HEK293 (cell line): ENCODE data around the gene STYXL1.
"Not testable (repeated sequence)": the region's sequence is repeated elsewhere in the genome, so short reads cannot be mapped to it uniquely, and the experiment has no call there.

Source experiments
- CTCF ChIA-PET: fragments of 350-600 bp; formaldehyde crosslinking; extraction: SDS; loops from one replicate; lab custom pipeline; 2021; ENCODE audit warnings: antibody characterized with exemption; lab: Yijun Ruan, JAX
- POLR2A ChIA-PET: fragments of 300-600 bp; formaldehyde crosslinking; extraction: SDS; loops from one replicate; lab custom pipeline; 2020; ENCODE audit warnings: antibody characterized with exemption, inconsistent platforms; lab: Yijun Ruan, JAX
- H3K27ac ChIP-seq: fragments of 200-500 bp; sonication (Bioruptor generic); 2 replicates; pipeline ENCODE4 v1.5.1; 2014; ENCODE audit warnings: low read depth, low read length, control low read depth, inconsistent platforms; ENCODE audit errors: extremely low read depth
- H3K36me3 ChIP-seq, 2 experiments: fragments of 200-500 bp in 1 of 2; sonication (Bioruptor generic) in 1 of 2; 1 replicate in 1 of 2; 2 replicates in 1 of 2; pipeline ENCODE4 v1.5.1; 2014 to 2017; ENCODE audit warnings: inconsistent platforms in 2 of 2, low read length in 2 of 2; ENCODE audit not compliant: control insufficient read depth in 2 of 2, insufficient read depth in 1 of 2
- H3K4me1 ChIP-seq: fragments of 200-500 bp; sonication (Bioruptor generic); 2 replicates; pipeline ENCODE4 v1.5.1; 2014; ENCODE audit warnings: mild to moderate bottlenecking, low read length, inconsistent platforms; ENCODE audit not compliant: control insufficient read depth, insufficient read depth
- H3K4me3 ChIP-seq: 2 replicates; pipeline ENCODE4 v1.5.1; 2011; ENCODE audit warnings: low read depth, mild to moderate bottlenecking, control low read depth, low read length, moderate library complexity
- H3K9me3 ChIP-seq: fragments of 200-500 bp; sonication (Bioruptor generic); 2 replicates; pipeline ENCODE4 v1.5.1; 2014; ENCODE audit warnings: low read depth, low read length, inconsistent platforms; ENCODE audit not compliant: control insufficient read depth, insufficient read depth
- MEIS1 ChIP-seq: sonication (generic); formaldehyde crosslinking; IDR thresholded peaks from 2 replicates; pipeline ENCODE4 v1.8.1; 2022; ENCODE audit warnings: missing genetic modification reagents, mild to moderate bottlenecking, borderline replicate concordance
- ZBTB48 ChIP-seq: fragments of 450-650 bp; formaldehyde crosslinking; IDR thresholded peaks from 2 replicates; pipeline ENCODE4 v1.5.1; 2016; ENCODE audit warnings: missing biosample characterization, missing genetic modification characterization
- ZNF121 ChIP-seq: fragments of 450-650 bp; formaldehyde crosslinking; IDR thresholded peaks from 2 replicates; pipeline ENCODE4 v1.5.1; 2016; ENCODE audit warnings: missing biosample characterization, missing genetic modification characterization
- ZNF221 ChIP-seq: fragments of 450-650 bp; formaldehyde crosslinking; IDR thresholded peaks from 2 replicates; pipeline ENCODE4 v1.5.1; 2017; ENCODE audit warnings: missing biosample characterization, missing genetic modification characterization, borderline replicate concordance
- ZNF266 ChIP-seq: fragments of 450-650 bp; formaldehyde crosslinking; IDR thresholded peaks from 2 replicates; pipeline ENCODE4 v1.5.1; 2016; ENCODE audit warnings: missing biosample characterization, missing genetic modification characterization, low read depth
- ZNF610 ChIP-seq: fragments of 450-650 bp; formaldehyde crosslinking; IDR thresholded peaks from 2 replicates; pipeline ENCODE4 v1.5.1; 2016; ENCODE audit warnings: missing biosample characterization, missing genetic modification characterization, borderline replicate concordance
- TF ChIP-seq, protein P1 (sequence below): fragments of 450-650 bp; formaldehyde crosslinking; IDR thresholded peaks from 2 replicates; pipeline ENCODE4 v1.5.0; 2017; ENCODE audit warnings: missing biosample characterization, missing genetic modification characterization, borderline replicate concordance
- TF ChIP-seq, protein P2 (sequence below): fragments of 450-650 bp; formaldehyde crosslinking; IDR thresholded peaks from 2 replicates; pipeline ENCODE4 v1.5.1; 2016; ENCODE audit warnings: missing biosample characterization, missing genetic modification characterization
- TF ChIP-seq, protein P3 (sequence below): fragments of 450-650 bp; formaldehyde crosslinking; IDR thresholded peaks from 2 replicates; pipeline ENCODE4 v1.5.1; 2016; ENCODE audit warnings: missing biosample characterization, missing genetic modification characterization
- TF ChIP-seq, protein P4 (sequence below): fragments of 450-650 bp; formaldehyde crosslinking; IDR thresholded peaks from 2 replicates; pipeline ENCODE4 v1.5.1; 2016; ENCODE audit warnings: missing biosample characterization, missing genetic modification characterization

Gene STYXL1

DNA sequence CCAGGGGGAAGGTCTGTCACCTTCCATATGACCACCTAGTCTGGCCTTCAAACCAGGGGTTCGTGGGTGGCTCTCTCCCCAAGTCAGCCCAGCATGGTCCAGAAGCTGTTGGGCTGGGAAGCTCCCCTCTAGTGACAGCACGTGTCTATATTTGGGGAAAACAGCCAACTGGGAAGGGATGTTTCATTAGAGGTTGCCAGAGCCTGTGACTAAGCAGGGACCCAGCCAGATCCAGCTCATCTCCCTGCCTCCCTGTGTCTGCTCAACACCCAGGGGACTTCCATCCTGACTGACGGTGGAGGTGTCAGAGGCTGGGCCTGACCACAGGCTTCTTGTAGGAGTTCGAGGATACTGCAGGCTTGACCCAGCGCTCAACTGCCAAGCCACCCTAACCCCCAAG, 10.5 kb downstream of the STYXL1 start:
- no peak overlapping the region for H3K27ac ChIP-seq
- H3K9me3 ChIP-seq = no peaks in the 10 kb centered on the region
- peaks cover 0 to 6% of the 10 kb centered on the region in 2 experiments; a peak in 2 of 3 replicates for H3K36me3 ChIP-seq
- TF ChIP-seq, protein P1, sequence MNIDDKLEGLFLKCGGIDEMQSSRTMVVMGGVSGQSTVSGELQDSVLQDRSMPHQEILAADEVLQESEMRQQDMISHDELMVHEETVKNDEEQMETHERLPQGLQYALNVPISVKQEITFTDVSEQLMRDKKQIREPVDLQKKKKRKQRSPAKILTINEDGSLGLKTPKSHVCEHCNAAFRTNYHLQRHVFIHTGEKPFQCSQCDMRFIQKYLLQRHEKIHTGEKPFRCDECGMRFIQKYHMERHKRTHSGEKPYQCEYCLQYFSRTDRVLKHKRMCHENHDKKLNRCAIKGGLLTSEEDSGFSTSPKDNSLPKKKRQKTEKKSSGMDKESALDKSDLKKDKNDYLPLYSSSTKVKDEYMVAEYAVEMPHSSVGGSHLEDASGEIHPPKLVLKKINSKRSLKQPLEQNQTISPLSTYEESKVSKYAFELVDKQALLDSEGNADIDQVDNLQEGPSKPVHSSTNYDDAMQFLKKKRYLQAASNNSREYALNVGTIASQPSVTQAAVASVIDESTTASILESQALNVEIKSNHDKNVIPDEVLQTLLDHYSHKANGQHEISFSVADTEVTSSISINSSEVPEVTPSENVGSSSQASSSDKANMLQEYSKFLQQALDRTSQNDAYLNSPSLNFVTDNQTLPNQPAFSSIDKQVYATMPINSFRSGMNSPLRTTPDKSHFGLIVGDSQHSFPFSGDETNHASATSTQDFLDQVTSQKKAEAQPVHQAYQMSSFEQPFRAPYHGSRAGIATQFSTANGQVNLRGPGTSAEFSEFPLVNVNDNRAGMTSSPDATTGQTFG (tag by site-specific recombination) = no peak
- TF ChIP-seq, protein P2, sequence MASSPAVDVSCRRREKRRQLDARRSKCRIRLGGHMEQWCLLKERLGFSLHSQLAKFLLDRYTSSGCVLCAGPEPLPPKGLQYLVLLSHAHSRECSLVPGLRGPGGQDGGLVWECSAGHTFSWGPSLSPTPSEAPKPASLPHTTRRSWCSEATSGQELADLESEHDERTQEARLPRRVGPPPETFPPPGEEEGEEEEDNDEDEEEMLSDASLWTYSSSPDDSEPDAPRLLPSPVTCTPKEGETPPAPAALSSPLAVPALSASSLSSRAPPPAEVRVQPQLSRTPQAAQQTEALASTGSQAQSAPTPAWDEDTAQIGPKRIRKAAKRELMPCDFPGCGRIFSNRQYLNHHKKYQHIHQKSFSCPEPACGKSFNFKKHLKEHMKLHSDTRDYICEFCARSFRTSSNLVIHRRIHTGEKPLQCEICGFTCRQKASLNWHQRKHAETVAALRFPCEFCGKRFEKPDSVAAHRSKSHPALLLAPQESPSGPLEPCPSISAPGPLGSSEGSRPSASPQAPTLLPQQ (tag by site-specific recombination) = no peak
- no peaks in the 10 kb centered on the region for H3K4me1 ChIP-seq
- ChIA-PET POLR2A (interaction anchor here (1.2 kb wide), 1 partner anchor 11 kb away, joined by 3 read pairs; the partner anchor contains the start of genes MDH2 and STYXL1), CTCF (interaction anchor here (1.0 to 1.9 kb wide), 3 partner anchors 17 to 170 kb away, joined by 4 to 6 read pairs (median 4); no protein-coding TSS in a partner anchor)
- H3K4me3 ChIP-seq = no peak overlapping the region

DNA sequence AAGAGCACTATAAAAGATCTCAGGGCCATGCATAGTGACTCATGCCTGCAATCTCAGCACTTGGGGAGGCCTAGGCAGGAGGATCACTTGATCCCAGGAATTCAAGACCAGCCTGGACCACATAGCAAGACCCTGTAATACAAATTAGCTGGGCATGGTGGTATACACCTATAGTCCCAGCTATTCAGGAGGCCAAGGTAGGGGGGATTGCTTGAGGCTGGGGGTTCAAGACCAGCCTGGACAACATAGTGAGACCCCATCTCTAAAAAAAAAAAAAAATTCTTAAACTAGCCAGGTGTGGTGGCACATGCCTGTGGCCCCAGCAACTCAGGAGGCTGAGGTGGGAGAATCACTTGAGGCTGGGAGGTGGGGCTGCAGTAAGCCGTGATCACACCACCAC, 15.8 kb downstream of the STYXL1 start:
- no peaks in the 10 kb centered on the region for H3K4me1 ChIP-seq
- POLR2A ChIA-PET = interaction anchor here (0.6 kb wide), 1 partner anchor 13 kb away, joined by 4 read pairs; no protein-coding TSS in a partner anchor

DNA sequence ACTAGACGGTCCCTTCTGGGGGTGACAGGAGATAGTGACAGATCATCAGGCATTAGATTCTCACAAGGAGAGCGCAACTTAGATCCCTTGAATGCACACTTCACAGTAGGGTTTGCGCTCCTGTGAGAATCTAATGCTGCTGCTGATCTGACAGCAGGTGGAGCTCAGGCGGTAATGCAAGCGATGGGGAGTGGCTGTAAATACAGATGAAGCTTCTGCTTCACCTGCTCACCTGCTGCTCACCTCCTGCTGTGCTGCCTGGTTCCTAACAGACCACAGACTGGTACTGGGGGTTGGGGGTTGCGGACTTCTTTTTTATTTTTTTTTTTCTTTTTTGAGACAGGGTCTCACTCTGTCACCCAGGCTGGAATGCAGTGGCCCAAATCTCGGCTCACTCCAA, 18.1 kb downstream of the STYXL1 start:
- H3K4me3 ChIP-seq, H3K27ac ChIP-seq, H3K36me3 ChIP-seq, H3K9me3 ChIP-seq, POLR2A ChIA-PET, H3K4me1 ChIP-seq: not testable (repeated sequence)
- peak; percentile 98 for TF ChIP-seq ZNF610 (tag by site-specific recombination)
- CTCF ChIA-PET = interaction anchor here (0.7 to 1.8 kb wide), 2 partner anchors 91 to 100 kb away, joined by 3 to 4 read pairs; no protein-coding TSS in a partner anchor

More for the DNA sequence above, 15.8 kb downstream of the STYXL1 start:
- Histone ChIP-seq H3K9me3 (no peaks in the 10 kb centered on the region), H3K27ac (no peak overlapping the region), H3K36me3 (peaks cover 0 to 5% of the 10 kb centered on the region in 2 experiments; a peak in 2 of 3 replicates), H3K4me3 (no peak overlapping the region)
- TF ChIP-seq ZNF121 (tag by site-specific recombination) (peak; percentile 48; the same call in 1 of the 2 replicates), ZBTB48 (no peak)
- CTCF ChIA-PET = interaction anchor here (0.6 to 0.7 kb wide), 2 partner anchors 12 to 68 kb away, joined by 3 to 4 read pairs; no protein-coding TSS in a partner anchor

DNA sequence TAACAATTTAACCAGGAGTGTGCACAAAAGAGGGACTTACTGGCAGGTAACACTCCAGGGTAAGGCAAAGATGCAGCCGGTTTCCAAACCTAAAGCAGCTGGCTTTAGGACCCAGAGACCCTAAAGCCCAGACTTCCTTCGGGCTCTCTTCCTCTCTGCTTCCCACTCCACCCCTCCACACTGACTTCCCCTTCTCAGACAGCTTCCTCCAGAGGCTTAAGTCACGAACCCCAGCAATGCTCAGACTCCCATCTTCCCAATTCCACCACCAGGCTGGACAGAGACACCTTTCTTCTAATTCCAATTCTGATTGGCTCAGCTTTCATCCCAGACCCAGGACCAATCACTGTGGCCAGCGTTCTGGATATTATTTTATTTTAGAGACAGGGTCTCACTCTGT, 24.8 kb downstream of the STYXL1 start:
- peaks cover 17 to 31% of the 10 kb centered on the region in 2 experiments; a peak in 2 of 3 replicates for H3K36me3 ChIP-seq
- TF ChIP-seq, protein P3, sequence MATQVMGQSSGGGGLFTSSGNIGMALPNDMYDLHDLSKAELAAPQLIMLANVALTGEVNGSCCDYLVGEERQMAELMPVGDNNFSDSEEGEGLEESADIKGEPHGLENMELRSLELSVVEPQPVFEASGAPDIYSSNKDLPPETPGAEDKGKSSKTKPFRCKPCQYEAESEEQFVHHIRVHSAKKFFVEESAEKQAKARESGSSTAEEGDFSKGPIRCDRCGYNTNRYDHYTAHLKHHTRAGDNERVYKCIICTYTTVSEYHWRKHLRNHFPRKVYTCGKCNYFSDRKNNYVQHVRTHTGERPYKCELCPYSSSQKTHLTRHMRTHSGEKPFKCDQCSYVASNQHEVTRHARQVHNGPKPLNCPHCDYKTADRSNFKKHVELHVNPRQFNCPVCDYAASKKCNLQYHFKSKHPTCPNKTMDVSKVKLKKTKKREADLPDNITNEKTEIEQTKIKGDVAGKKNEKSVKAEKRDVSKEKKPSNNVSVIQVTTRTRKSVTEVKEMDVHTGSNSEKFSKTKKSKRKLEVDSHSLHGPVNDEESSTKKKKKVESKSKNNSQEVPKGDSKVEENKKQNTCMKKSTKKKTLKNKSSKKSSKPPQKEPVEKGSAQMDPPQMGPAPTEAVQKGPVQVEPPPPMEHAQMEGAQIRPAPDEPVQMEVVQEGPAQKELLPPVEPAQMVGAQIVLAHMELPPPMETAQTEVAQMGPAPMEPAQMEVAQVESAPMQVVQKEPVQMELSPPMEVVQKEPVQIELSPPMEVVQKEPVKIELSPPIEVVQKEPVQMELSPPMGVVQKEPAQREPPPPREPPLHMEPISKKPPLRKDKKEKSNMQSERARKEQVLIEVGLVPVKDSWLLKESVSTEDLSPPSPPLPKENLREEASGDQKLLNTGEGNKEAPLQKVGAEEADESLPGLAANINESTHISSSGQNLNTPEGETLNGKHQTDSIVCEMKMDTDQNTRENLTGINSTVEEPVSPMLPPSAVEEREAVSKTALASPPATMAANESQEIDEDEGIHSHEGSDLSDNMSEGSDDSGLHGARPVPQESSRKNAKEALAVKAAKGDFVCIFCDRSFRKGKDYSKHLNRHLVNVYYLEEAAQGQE (tag by site-specific recombination) = 0 out of 2 replicates have a peak, but pooled peaks have one; percentile 18
- TF ChIP-seq, protein P4, sequence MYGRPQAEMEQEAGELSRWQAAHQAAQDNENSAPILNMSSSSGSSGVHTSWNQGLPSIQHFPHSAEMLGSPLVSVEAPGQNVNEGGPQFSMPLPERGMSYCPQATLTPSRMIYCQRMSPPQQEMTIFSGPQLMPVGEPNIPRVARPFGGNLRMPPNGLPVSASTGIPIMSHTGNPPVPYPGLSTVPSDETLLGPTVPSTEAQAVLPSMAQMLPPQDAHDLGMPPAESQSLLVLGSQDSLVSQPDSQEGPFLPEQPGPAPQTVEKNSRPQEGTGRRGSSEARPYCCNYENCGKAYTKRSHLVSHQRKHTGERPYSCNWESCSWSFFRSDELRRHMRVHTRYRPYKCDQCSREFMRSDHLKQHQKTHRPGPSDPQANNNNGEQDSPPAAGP (tag by site-specific recombination) = no peak
- TF ChIP-seq ZNF221 (tag by site-specific recombination) (no peak), ZNF266 (tag by site-specific recombination) (no peak), MEIS1 (no peak)
- TF ChIP-seq, all 188 proteins: peak for 1
- Histone ChIP-seq H3K9me3 (no peaks in the 10 kb centered on the region), H3K4me1 (no peaks in the 10 kb centered on the region), H3K4me3 (no peak overlapping the region), H3K27ac (no peak overlapping the region)
- ChIA-PET CTCF (interaction anchor here (0.6 to 1.6 kb wide), 8 partner anchors 9 to 334 kb away, joined by 3 to 6 read pairs (median 4); no protein-coding TSS in a partner anchor), POLR2A (no interaction called here)
